Ishikawa (cell line): ENCODE measurements around the gene MYCBP.

Experiments used
- CEBPB ChIP-seq: IDR thresholded peaks from 2 replicates; pipeline ENCODE4 v1.6.1; 2012
- CREB1 ChIP-seq: IDR thresholded peaks from 2 replicates; pipeline ENCODE4 v1.6.1; 2012; ENCODE audit warnings: low read depth
- EGR1 ChIP-seq: IDR thresholded peaks from 2 replicates; pipeline ENCODE4 v1.6.1; 2012
- EP300 ChIP-seq: IDR thresholded peaks from 2 replicates; pipeline ENCODE4 v1.6.1; 2012; ENCODE audit warnings: borderline replicate concordance
- FOXM1 ChIP-seq: IDR thresholded peaks from 2 replicates; pipeline ENCODE4 v1.6.1; 2012; ENCODE audit warnings: low read depth, borderline replicate concordance
- NFIC ChIP-seq: IDR thresholded peaks from 2 replicates; pipeline ENCODE4 v1.6.1; 2012
- RAD21 ChIP-seq: IDR thresholded peaks from 2 replicates; pipeline ENCODE4 v1.6.1; 2012; ENCODE audit warnings: low read depth
- TAF1 ChIP-seq: IDR thresholded peaks from 2 replicates; pipeline ENCODE4 v1.6.1; 2012; ENCODE audit warnings: low read depth, mild to moderate bottlenecking
- TCF12 ChIP-seq: IDR thresholded peaks from 2 replicates; pipeline ENCODE4 v1.6.1; 2012; ENCODE audit warnings: low read depth
- TEAD4 ChIP-seq: IDR thresholded peaks from 2 replicates; pipeline ENCODE4 v1.6.1; 2012
- YY1 ChIP-seq: IDR thresholded peaks from 2 replicates; pipeline ENCODE4 v1.6.1; 2012; ENCODE audit warnings: low read depth
- ZBTB7A ChIP-seq: IDR thresholded peaks from 2 replicates; pipeline ENCODE4 v1.6.1; 2012; ENCODE audit warnings: low read depth
- TF ChIP-seq, protein P1 (sequence below): IDR thresholded peaks from 2 replicates; pipeline ENCODE4 v1.6.1; 2012
- TF ChIP-seq, protein P2 (sequence below): IDR thresholded peaks from 2 replicates; pipeline ENCODE4 v1.6.1; 2012
- TF ChIP-seq, protein P3 (sequence below): IDR thresholded peaks from 2 replicates; pipeline ENCODE4 v1.6.1; 2012; ENCODE audit warnings: low read depth, mild to moderate bottlenecking

MYCBP gene

DNA sequence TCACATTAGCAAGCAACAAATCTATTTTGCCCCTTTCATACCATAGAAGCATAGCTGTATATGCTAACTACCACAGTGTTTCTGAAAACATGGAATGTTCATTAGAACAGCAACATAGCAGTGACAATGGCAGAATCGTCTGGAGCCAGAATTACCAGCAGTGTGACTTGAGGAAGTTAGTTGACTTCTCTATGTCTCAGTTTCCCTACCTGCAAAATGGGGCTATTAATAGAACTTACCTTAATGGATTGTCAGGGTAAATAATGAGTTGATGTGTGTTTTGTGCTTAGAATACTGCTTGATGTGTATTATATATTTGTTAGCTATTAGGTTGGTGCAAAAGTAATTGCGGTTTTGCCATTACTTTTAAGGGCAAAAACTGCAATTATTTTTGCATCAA lies 23.0 kb upstream of the MYCBP start:
- TF ChIP-seq EP300 (no peak), TAF1 (no peak), TCF12 (no peak), TEAD4 (no peak), NFIC (no peak), CEBPB (no peak), ZBTB7A (no peak), EGR1 (no peak), YY1 (no peak), FOXM1 (no peak), RAD21 (no peak), CREB1 (no peak)
- TF ChIP-seq, protein P1, sequence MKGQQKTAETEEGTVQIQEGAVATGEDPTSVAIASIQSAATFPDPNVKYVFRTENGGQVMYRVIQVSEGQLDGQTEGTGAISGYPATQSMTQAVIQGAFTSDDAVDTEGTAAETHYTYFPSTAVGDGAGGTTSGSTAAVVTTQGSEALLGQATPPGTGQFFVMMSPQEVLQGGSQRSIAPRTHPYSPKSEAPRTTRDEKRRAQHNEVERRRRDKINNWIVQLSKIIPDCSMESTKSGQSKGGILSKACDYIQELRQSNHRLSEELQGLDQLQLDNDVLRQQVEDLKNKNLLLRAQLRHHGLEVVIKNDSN = no peak
- TF ChIP-seq, protein P2, sequence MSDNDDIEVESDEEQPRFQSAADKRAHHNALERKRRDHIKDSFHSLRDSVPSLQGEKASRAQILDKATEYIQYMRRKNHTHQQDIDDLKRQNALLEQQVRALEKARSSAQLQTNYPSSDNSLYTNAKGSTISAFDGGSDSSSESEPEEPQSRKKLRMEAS = no peak
- TF ChIP-seq, protein P3, sequence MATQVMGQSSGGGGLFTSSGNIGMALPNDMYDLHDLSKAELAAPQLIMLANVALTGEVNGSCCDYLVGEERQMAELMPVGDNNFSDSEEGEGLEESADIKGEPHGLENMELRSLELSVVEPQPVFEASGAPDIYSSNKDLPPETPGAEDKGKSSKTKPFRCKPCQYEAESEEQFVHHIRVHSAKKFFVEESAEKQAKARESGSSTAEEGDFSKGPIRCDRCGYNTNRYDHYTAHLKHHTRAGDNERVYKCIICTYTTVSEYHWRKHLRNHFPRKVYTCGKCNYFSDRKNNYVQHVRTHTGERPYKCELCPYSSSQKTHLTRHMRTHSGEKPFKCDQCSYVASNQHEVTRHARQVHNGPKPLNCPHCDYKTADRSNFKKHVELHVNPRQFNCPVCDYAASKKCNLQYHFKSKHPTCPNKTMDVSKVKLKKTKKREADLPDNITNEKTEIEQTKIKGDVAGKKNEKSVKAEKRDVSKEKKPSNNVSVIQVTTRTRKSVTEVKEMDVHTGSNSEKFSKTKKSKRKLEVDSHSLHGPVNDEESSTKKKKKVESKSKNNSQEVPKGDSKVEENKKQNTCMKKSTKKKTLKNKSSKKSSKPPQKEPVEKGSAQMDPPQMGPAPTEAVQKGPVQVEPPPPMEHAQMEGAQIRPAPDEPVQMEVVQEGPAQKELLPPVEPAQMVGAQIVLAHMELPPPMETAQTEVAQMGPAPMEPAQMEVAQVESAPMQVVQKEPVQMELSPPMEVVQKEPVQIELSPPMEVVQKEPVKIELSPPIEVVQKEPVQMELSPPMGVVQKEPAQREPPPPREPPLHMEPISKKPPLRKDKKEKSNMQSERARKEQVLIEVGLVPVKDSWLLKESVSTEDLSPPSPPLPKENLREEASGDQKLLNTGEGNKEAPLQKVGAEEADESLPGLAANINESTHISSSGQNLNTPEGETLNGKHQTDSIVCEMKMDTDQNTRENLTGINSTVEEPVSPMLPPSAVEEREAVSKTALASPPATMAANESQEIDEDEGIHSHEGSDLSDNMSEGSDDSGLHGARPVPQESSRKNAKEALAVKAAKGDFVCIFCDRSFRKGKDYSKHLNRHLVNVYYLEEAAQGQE = no peak

DNA sequence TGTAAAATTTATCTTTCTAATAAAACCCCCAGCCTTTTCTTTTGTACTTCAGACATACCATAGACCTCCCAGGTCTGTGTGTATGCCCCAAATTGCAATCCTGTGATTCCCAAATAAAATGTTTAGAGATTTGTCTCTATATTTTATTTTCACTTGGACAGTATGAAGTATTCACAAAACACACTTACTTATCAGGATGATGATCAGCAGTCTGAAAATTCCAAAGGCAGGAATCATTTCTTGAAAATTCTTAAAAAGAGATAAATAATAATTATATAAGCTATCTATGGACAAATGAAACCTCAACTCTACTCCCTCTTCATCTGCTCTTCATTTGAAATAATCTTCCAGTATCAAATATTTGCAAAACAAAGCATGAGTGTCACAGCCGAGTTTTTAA lies 19.8 kb upstream of the MYCBP start:
- TF ChIP-seq, protein P2 = no peak
- TF ChIP-seq EP300 (no peak), TAF1 (no peak), RAD21 (no peak), TEAD4 (no peak), CEBPB (no peak), YY1 (no peak), TCF12 (no peak), CREB1 (no peak), FOXM1 (no peak), EGR1 (no peak), ZBTB7A (no peak), NFIC (no peak)
- TF ChIP-seq, protein P3 = no peak
- TF ChIP-seq, protein P1 = no peak

DNA sequence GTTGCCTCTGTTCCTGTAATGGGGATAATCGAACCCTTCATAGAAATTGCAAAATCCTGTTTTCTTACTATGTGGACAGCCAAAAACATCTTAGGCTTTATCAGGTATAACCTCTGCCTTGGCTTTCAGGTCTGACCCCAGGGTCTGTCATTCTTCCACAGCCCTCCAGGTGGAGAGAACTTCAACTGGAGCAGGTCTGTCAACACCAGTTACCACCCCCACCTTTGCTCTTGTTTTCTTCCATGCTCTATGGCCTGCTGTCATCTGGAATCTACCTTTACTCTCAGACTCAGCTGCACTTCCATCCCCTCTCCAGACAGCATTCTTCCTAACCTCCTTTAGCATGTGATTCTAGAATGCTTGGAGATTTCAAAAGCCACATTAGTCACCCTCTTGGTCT lies 18.6 kb upstream of the MYCBP start:
- TF ChIP-seq FOXM1 = no peak
- TF ChIP-seq YY1 = no peak
- no peak for TF ChIP-seq CREB1
- no peak; the same call in 1 of the 2 replicates for TF ChIP-seq RAD21
- TF ChIP-seq CEBPB = no peak
- no peak for TF ChIP-seq EGR1
- TF ChIP-seq, protein P1 = no peak
- no peak for TF ChIP-seq TAF1

DNA sequence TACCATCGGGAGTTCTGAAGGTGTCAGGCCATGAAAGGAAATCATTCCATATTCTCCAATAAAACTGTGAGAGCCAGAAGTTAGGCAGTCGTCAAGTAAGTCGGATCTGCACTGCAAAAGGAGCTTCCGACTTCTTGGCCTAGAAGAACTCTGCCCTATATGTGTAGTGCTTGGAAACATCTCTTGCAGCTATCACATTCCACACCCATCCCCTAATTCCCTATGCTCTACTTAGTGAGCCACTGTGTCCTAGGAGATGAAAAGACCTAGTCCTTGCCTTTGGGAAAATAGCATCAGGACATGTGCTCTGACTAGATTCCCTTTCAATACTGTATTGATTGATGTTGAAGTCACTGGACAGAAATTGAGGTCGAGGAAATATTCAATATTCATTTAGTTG lies 16.4 kb upstream of the MYCBP start:
- TF ChIP-seq, protein P3 = no peak
- TF ChIP-seq EP300 (no peak), NFIC (no peak), TCF12 (no peak), ZBTB7A (no peak), TAF1 (no peak), TEAD4 (no peak), YY1 (no peak), FOXM1 (no peak), EGR1 (no peak), CREB1 (no peak), RAD21 (no peak), CEBPB (no peak)
- TF ChIP-seq, protein P1 = no peak
- TF ChIP-seq, protein P2 = no peak
